ENCODE data around the gene TRAF3IP1.

Gene TRAF3IP1

DNA sequence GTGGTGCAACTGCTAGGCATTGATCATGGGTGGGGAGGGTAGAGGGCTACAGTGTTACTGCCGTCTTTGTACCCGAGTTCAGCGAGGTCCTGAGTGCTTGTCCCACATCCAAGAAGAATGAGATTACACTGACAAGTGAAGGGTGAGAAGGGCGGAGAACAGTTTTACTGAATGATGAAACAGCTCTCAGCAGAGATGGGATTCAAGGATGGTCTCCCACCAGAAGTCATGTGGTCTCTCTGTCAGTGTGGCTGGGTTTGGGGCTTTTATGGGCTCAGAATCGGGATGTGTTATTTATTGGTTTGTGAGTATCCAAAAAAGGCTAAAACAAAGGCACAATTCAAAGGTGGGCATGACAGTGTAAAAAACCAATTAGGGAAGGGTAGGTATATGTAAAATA is 95.6 kb downstream of the TRAF3IP1 start:
- Histone ChIP-seq H3K4me2 (ENCODE audit: low read length) (no peak overlapping the region), H3K9me3 (ENCODE audit: insufficient read depth, low read length) (no peaks in the 10 kb centered on the region), H2AFZ (ENCODE audit: low read depth, low read length) (no peak overlapping the region), H3K27ac (ENCODE audit: low read length) (no peak overlapping the region), H4K20me1 (ENCODE audit: insufficient read depth, low read length) (no peaks in the 10 kb centered on the region), H3K79me2 (ENCODE audit: low read length) (no peaks in the 10 kb centered on the region), H3K36me3 (replicated peaks; ENCODE audit: low read depth, low read length) (no peaks in the 10 kb centered on the region), H3K27me3 (ENCODE audit: low read depth, low read length) (no peaks in the 10 kb centered on the region), H3K9ac (ENCODE audit: low read length) (no peak overlapping the region), H3K4me3 (ENCODE audit: low read length) (no peak overlapping the region), H3K4me1 (ENCODE audit: low read length) (no peaks in the 10 kb centered on the region)
- TF ChIP-seq, protein P1, sequence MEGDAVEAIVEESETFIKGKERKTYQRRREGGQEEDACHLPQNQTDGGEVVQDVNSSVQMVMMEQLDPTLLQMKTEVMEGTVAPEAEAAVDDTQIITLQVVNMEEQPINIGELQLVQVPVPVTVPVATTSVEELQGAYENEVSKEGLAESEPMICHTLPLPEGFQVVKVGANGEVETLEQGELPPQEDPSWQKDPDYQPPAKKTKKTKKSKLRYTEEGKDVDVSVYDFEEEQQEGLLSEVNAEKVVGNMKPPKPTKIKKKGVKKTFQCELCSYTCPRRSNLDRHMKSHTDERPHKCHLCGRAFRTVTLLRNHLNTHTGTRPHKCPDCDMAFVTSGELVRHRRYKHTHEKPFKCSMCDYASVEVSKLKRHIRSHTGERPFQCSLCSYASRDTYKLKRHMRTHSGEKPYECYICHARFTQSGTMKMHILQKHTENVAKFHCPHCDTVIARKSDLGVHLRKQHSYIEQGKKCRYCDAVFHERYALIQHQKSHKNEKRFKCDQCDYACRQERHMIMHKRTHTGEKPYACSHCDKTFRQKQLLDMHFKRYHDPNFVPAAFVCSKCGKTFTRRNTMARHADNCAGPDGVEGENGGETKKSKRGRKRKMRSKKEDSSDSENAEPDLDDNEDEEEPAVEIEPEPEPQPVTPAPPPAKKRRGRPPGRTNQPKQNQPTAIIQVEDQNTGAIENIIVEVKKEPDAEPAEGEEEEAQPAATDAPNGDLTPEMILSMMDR (IDR thresholded peaks at IDR 0.05; ENCODE audit: low read depth, low read length) = no peak
- no peak for TF ChIP-seq EZH2phosphoT487 (IDR thresholded peaks at IDR 0.05; ENCODE audit: low read depth)

DNA sequence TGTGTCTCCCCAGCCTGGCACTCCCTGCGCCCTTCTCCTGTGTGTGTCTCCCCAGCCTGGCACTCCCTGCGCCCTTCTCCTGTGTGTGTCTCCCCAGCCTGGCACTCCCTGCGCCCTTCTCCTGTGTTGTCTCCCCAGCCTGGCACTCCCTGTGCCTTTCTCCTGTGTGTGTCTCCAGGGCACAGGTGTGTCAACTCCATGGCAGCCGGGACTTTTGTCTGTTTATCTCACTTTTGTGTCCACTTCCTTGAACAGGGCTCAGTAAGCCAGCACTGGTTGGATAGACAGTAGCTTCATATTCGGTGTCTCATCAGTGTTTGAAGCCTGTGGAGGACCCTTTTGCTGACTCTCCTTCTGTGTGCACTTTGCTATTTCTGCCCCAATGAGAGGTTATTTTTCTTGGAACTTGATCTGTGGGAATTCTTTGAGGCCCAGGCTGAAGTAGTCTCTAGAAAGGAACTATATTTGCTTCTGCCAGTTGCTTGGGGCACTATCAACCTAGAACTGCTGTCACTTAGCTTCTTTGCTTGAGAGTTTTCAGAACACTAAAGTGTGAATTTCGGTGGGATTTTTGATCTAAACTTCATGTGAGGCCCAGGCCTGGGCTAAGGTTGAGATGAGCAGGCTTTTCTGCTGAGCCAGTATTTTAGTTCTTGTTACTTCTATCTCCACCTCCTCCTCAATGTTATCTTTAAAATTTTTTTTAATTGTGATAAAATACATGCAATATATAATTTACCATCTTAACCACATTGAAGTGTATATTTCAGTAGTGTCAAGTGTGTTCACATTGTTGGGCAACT is 98.1 kb downstream of the TRAF3IP1 start:
- no peaks in the 10 kb centered on the region for H4K20me1 ChIP-seq (ENCODE audit: insufficient read depth, low read length)
- no peaks in the 10 kb centered on the region for H3K79me2 ChIP-seq (ENCODE audit: low read length)
- no peaks in the 10 kb centered on the region for H3K9me3 ChIP-seq (ENCODE audit: insufficient read depth, low read length)
- H3K4me3 ChIP-seq (ENCODE audit: low read length) = no peak overlapping the region
- no peak overlapping the region for H3K27ac ChIP-seq (ENCODE audit: low read length)
- no peak overlapping the region for H2AFZ ChIP-seq (ENCODE audit: low read depth, low read length)
- no peak overlapping the region for H3K9ac ChIP-seq (ENCODE audit: low read length)
- no peaks in the 10 kb centered on the region for H3K4me1 ChIP-seq (ENCODE audit: low read length)
- H3K27me3 ChIP-seq (ENCODE audit: low read depth, low read length) = no peaks in the 10 kb centered on the region
- H3K4me2 ChIP-seq (ENCODE audit: low read length) = no peak overlapping the region
- H3K36me3 ChIP-seq (replicated peaks; ENCODE audit: low read depth, low read length) = no peaks in the 10 kb centered on the region
- TF ChIP-seq, protein P1 (IDR thresholded peaks at IDR 0.05; ENCODE audit: low read depth, low read length) = no peak
- TF ChIP-seq EZH2phosphoT487 (IDR thresholded peaks at IDR 0.05; ENCODE audit: low read depth) = no peak

DNA sequence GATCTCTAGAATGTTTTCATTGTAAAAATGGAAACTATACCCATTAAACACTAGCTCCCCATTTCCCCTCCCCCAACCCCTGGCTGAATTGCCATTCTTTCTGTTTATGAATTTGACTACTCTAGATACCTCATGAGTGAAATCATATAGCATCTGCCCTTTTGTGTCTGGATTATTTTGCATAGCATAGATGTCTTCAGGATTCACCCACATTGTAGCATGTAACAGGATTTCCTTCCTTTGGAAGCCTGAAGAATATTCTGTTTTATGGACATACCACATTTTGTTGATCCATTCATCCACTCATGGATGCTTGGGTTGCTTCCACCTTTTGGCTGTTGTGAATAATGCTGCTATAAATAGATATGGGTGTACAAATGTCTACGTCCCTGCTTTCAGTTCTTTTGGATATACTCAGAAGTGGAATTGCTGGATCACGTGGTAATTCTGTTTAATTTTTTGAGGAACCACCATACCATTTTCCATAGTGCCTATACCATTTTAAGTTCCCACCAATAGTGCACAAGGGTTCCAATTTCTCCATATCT is 98.8 kb downstream of the TRAF3IP1 start:
- Histone ChIP-seq H3K9ac (ENCODE audit: low read length) (no peak overlapping the region), H3K4me3 (ENCODE audit: low read length) (no peak overlapping the region), H3K9me3 (ENCODE audit: insufficient read depth, low read length) (no peaks in the 10 kb centered on the region), H3K79me2 (ENCODE audit: low read length) (no peaks in the 10 kb centered on the region), H3K4me1 (ENCODE audit: low read length) (no peaks in the 10 kb centered on the region), H3K27me3 (ENCODE audit: low read depth, low read length) (no peaks in the 10 kb centered on the region), H3K27ac (ENCODE audit: low read length) (no peak overlapping the region), H3K4me2 (ENCODE audit: low read length) (no peak overlapping the region), H3K36me3 (replicated peaks; ENCODE audit: low read depth, low read length) (no peaks in the 10 kb centered on the region), H4K20me1 (ENCODE audit: insufficient read depth, low read length) (no peaks in the 10 kb centered on the region), H2AFZ (ENCODE audit: low read depth, low read length) (no peak overlapping the region)
- TF ChIP-seq, protein P1 (IDR thresholded peaks at IDR 0.05; ENCODE audit: low read depth, low read length) = no peak
- no peak for TF ChIP-seq EZH2phosphoT487 (IDR thresholded peaks at IDR 0.05; ENCODE audit: low read depth)

DNA sequence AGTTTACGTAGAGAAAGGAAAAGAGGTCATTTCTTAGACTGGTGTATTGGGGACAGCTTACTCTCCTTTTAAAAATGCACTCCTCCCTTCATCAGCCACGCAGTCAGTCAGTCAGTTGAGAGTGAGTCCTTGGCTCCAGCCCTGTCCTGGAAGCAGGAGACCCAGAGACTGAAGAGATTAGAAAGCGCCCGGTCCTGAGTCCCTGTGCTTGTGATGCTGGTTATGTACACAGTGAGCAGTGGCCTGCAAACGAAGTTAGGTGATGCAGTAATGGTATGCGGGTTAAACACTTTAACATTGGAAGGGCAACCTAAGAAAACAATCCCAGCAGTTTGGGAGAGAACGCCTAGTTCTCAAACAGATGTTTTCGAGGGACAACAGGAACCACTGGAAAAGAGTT is 100.1 kb downstream of the TRAF3IP1 start:
- H3K4me2 ChIP-seq (ENCODE audit: low read length) = no peak overlapping the region
- H3K9ac ChIP-seq (ENCODE audit: low read length) = no peak overlapping the region
- H2AFZ ChIP-seq (ENCODE audit: low read depth, low read length) = no peak overlapping the region
- H3K4me1 ChIP-seq (ENCODE audit: low read length) = no peaks in the 10 kb centered on the region
- no peaks in the 10 kb centered on the region for H4K20me1 ChIP-seq (ENCODE audit: insufficient read depth, low read length)
- H3K27ac ChIP-seq (ENCODE audit: low read length) = no peak overlapping the region
- no peaks in the 10 kb centered on the region for H3K27me3 ChIP-seq (ENCODE audit: low read depth, low read length)
- H3K79me2 ChIP-seq (ENCODE audit: low read length) = no peaks in the 10 kb centered on the region
- no peaks in the 10 kb centered on the region for H3K9me3 ChIP-seq (ENCODE audit: insufficient read depth, low read length)
- no peaks in the 10 kb centered on the region for H3K36me3 ChIP-seq (replicated peaks; ENCODE audit: low read depth, low read length)
- H3K4me3 ChIP-seq (ENCODE audit: low read length) = no peak overlapping the region
- TF ChIP-seq, protein P1 (IDR thresholded peaks at IDR 0.05; ENCODE audit: low read depth, low read length) = no peak
- no peak for TF ChIP-seq EZH2phosphoT487 (IDR thresholded peaks at IDR 0.05; ENCODE audit: low read depth)

All from OCI-LY3 (cell line).